Measurements from ENCODE around the gene ZBTB48.
"Not testable (repeated sequence)": the region's sequence is repeated elsewhere in the genome, so short reads cannot be mapped to it uniquely, and the experiment has no call there.

ZBTB48 gene

DNA sequence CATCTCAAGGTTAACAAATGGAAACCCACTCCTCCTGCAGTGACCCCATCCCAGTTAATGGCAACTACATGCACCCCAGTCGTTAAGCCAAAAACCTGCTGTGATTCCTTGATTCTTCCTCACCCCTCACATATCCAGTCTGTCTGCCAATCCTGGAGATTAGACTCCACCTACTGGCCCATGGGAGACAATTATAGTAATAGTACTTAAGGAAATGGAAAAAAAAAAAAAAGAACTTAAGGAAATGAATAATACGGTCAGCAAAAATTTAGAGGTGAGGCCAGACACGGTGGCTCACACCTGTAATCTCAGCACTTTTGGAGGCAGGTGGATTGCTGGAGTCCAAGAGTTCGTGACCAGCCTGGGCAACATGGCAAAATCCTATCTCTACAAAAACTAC lies 32.5 kb upstream of the ZBTB48 start:
- no peak overlapping the region for H3K4me3 ChIP-seq (ENCODE audit: low read depth, low read length)
- TF ChIP-seq POLR2A (IDR thresholded peaks at IDR 0.05; ENCODE audit: extremely low read depth, insufficient read length) = no peak
- TF ChIP-seq, protein P1, sequence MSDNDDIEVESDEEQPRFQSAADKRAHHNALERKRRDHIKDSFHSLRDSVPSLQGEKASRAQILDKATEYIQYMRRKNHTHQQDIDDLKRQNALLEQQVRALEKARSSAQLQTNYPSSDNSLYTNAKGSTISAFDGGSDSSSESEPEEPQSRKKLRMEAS (IDR thresholded peaks at IDR 0.05; ENCODE audit: low read depth, low read length) = no peak
- TF ChIP-seq, protein P2, sequence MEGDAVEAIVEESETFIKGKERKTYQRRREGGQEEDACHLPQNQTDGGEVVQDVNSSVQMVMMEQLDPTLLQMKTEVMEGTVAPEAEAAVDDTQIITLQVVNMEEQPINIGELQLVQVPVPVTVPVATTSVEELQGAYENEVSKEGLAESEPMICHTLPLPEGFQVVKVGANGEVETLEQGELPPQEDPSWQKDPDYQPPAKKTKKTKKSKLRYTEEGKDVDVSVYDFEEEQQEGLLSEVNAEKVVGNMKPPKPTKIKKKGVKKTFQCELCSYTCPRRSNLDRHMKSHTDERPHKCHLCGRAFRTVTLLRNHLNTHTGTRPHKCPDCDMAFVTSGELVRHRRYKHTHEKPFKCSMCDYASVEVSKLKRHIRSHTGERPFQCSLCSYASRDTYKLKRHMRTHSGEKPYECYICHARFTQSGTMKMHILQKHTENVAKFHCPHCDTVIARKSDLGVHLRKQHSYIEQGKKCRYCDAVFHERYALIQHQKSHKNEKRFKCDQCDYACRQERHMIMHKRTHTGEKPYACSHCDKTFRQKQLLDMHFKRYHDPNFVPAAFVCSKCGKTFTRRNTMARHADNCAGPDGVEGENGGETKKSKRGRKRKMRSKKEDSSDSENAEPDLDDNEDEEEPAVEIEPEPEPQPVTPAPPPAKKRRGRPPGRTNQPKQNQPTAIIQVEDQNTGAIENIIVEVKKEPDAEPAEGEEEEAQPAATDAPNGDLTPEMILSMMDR (IDR thresholded peaks at IDR 0.05; ENCODE audit: low read depth, low read length) = no peak
- TF ChIP-seq MYC (IDR thresholded peaks at IDR 0.05; ENCODE audit: low read depth, low read length) = no peak
- peak; percentile 18 for DNase-seq (ENCODE audit: low read depth)

DNA sequence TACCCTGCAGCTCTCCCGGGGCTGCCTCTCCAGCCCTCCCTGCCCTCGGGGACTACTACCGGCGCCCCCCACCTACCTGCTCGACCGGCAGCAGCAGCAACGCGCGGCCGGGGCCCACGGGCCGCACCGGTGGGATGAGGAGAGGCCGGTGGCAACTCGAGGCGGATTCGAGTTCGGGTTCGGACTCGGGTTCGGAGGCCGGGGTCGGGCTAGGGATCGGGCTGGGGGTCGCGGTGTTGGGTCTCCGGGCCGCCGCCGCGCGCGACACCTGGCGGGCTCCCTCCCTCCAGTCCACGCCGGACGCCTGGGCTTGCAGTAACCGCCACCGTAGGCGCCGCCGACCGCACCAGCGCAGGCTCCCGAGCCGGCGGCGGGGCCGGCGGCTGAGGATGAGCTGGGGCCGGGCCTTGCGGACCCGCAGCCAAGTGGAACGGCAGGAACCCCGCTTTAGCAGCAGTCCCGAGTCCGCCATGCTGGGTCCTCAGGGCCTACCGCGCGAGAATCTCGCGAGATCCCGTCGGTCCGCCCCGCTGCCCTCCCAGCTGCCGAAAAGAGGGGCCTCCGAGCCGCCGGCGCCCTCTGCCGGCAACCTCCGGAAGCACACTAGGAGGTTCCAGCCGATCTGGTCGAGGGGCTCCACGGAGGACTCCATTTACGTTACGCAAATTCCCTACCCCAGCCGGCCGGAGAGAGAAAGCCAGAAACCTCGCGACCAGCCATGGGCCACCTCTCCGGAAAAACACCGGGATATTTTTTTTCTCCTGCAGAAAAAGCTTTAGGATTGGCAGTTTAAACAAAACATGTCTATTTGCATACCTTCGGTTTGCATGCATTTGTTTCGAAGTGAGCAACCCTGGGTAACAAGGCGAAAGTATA lies 25.5 kb upstream of the ZBTB48 start, which contains the start of gene NOL9:
Gene NOL9 (minus strand): TSS at position 483 of the 876 bp plus-strand sequence. CDS start 11 bp downstream, at position 472.
- H3K4me3 ChIP-seq (ENCODE audit: low read depth, low read length) = peak within 1 kb of the TSS; percentile 91
- peak; percentile 91 for DNase-seq (ENCODE audit: low read depth)
- TF ChIP-seq POLR2A (IDR thresholded peaks at IDR 0.05; ENCODE audit: extremely low read depth, insufficient read length) (peak; percentile 56), MYC (IDR thresholded peaks at IDR 0.05; ENCODE audit: low read depth, low read length) (peak; percentile 54; the same call in 1 of the 2 replicates)
- TF ChIP-seq, protein P1 (IDR thresholded peaks at IDR 0.05; ENCODE audit: low read depth, low read length) = peak; percentile 70
- TF ChIP-seq, protein P2 (IDR thresholded peaks at IDR 0.05; ENCODE audit: low read depth, low read length) = peak; percentile 74

DNA sequence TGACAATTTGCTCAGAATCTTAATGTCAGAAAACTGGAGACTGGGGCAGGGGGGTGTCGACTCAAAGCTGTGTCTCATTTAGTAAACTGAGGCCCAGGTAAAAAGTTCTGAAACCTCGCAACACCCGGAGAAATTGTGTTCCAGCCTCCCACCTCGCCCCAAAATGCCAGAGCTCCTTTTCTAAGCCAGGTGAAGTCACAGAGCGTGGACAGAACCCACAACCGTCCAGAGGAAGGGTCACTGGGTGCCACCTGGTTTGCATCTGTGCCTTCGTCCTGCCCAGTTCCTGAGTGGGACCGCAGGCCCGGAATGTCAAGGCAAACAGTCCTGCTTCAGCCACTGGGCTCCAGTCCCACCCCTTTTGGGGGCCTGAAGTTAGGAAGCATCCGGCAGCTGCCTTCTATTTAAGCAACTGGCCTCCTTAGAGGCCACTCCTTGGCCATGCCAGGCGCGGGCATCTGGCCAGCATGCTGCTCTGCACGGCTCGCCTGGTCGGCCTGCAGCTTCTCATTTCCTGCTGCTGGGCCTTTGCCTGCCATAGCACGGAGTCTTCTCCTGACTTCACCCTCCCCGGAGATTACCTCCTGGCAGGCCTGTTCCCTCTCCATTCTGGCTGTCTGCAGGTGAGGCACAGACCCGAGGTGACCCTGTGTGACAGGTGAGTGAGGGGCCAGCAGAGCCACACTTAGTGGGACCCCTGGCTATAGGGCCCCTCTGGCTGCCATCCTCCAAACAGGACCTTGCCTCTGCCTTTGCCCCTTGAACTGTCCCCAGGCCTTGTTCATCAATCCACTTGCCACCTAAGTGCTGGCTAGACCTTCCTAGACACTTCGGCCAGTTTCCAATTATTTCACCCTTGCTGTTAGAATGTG lies 24.7 kb upstream of the ZBTB48 start, which contains the start of gene TAS1R1:
Gene TAS1R1 (plus strand): TSS at position 401 of the 872 bp plus-strand sequence. CDS start 67 bp downstream, at position 468.
- DNase-seq (ENCODE audit: low read depth) = no peak
- TF ChIP-seq, protein P2 (IDR thresholded peaks at IDR 0.05; ENCODE audit: low read depth, low read length) = no peak
- TF ChIP-seq MYC (IDR thresholded peaks at IDR 0.05; ENCODE audit: low read depth, low read length) (no peak), POLR2A (IDR thresholded peaks at IDR 0.05; ENCODE audit: extremely low read depth, insufficient read length) (no peak)
- TF ChIP-seq, protein P1 (IDR thresholded peaks at IDR 0.05; ENCODE audit: low read depth, low read length) = no peak
- peak within 1 kb of the TSS; percentile 91 for H3K4me3 ChIP-seq (ENCODE audit: low read depth, low read length)

DNA sequence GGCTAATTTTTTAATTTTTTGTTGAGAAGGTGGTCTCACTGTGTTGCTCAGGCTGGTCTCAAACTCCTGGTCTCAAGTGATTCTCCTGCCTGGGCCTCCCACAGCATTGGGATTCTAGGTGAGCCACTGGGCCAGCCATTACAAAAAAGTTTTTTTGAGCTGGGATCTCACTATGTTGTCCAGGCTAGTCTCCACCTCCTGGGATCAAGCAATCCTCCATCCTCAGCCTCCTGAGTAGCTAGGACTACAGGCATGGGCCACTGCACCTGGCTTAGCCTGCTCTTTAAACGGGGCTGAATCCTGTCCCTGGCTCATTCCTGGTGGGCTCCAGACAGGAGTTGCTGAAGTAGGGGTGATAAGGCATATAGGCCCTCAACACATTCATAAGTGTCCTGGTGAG lies 22.2 kb upstream of the ZBTB48 start:
- TF ChIP-seq MYC (IDR thresholded peaks at IDR 0.05; ENCODE audit: low read depth, low read length) (no peak), POLR2A (IDR thresholded peaks at IDR 0.05; ENCODE audit: extremely low read depth, insufficient read length) (no peak)
- TF ChIP-seq, protein P2 (IDR thresholded peaks at IDR 0.05; ENCODE audit: low read depth, low read length) = no peak
- TF ChIP-seq, protein P1 (IDR thresholded peaks at IDR 0.05; ENCODE audit: low read depth, low read length) = no peak
- DNase-seq (ENCODE audit: low read depth) = no peak

DNA sequence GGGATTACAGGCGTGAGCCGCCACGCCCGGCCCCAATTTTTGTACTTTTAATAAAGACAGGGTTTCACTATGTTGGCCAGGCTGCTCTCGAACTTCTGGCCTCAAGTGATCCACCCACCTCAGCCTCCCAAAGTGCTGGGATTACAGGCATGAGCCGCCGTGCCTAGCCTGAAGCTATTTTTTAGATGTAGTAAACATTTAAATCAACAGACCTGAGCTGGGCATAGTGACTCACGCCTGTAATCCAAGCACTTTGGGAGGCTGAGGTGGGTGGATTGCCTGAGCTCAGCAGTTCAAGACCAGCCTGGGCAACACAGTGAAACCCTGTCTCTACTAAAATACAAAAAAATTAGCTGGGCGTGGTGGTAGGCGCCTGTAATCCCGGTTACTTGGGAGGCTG lies 20.6 kb upstream of the ZBTB48 start:
- DNase-seq (ENCODE audit: low read depth); H3K4me3 ChIP-seq (ENCODE audit: low read depth, low read length): not testable (repeated sequence)

More for the DNA sequence above, 22.2 kb upstream of the ZBTB48 start:
- H3K4me3 ChIP-seq (ENCODE audit: low read depth, low read length) = no peak overlapping the region

Measured in NB4 (cell line).